K562 (cell line): Measurements from ENCODE around the gene SFXN5. TPM values are rescaled to one million over a fixed set of nuclear protein-coding genes. Genes with fewer than 3 reads are reported as not detected.
A peak's percentile ranks its signal among the peaks of the same experiment; 100 is the strongest.

ENCODE experiments used
- ATAC-seq: fragments of 200-7000 bp; cut with Tn5 transposase; 3 replicates; pipeline ENCODE4 v1.9.1; 2020; ENCODE audit warnings: moderate library complexity
- BruUV-seq: library from RNA; stranded (reverse); fragments of 400-500 nt; replicated peaks from 2 replicates; lab custom pipeline; 2021; lab: Mats Ljungman, UMichigan
- CTCF ChIA-PET: fragments of 300-600 bp; formaldehyde crosslinking; extraction: SDS; loops from one replicate; lab custom pipeline; 2021; ENCODE audit warnings: low intra/inter-chr PET ratio; lab: Yijun Ruan, JAX
- POLR2A ChIA-PET: fragments of 300-600, 350-650 bp; sonication (Branson Sonifier 250); formaldehyde crosslinking; extraction: SDS; loops from one replicate; lab custom pipeline; 2021; ENCODE audit warnings: antibody characterized with exemption, inconsistent platforms; lab: Yijun Ruan, JAX
- DNase-seq, 4 experiments: peaks; one replicate each; pipeline versions ENCODE4 v3.0.0 to v3.0.0-alpha.2; 2011 to 2018; ENCODE audit warnings: low spot score in 3 of 4, mixed read lengths in 3 of 4; ENCODE audit errors: extremely low read depth in 1 of 4
- FAIRE-seq: peaks from 2 replicates; lab custom pipeline; 2011; peaks lifted over from hg19 to GRCh38; lab: Jason Lieb, UNC
- H2AFZ ChIP-seq: 2 replicates; pipeline ENCODE4 v1.6.0; 2011; ENCODE audit warnings: low read depth, low read length, control low read depth, inconsistent platforms
- H3K27ac ChIP-seq: fragments of 200-600 bp; 3 replicates; pipeline ENCODE4 v1.8.0; 2011; ENCODE audit warnings: low read depth, mild to moderate bottlenecking, control low read depth, inconsistent platforms, low read length, moderate library complexity, mixed read lengths; ENCODE audit errors: extremely low read depth
- H3K27me3 ChIP-seq, 2 experiments: fragments of 300-600 bp in 1 of 2; 2 replicates in 1 of 2; 3 replicates in 1 of 2; pipeline versions ENCODE4 v1.6.0 to v1.8.0; 2011; ENCODE audit warnings: inconsistent platforms in 2 of 2, low read length in 2 of 2, mild to moderate bottlenecking in 1 of 2, mixed read lengths in 1 of 2, moderate library complexity in 1 of 2; ENCODE audit not compliant: control insufficient read depth in 2 of 2, insufficient read depth in 2 of 2
- H3K36me3 ChIP-seq: fragments of 300-600 bp; 3 replicates; pipeline ENCODE4 v1.8.0; 2011; ENCODE audit warnings: mild to moderate bottlenecking, low read length, inconsistent platforms; ENCODE audit not compliant: control insufficient read depth, insufficient read depth
- H3K4me1 ChIP-seq, 2 experiments: fragments of 200-600 bp in 1 of 2; replicated peaks in 1 of 2; 2 replicates in 1 of 2; 3 replicates in 1 of 2; pipeline versions ENCODE4 v1.5.1 to v1.8.0; 2011; ENCODE audit warnings: inconsistent platforms in 2 of 2, low read length in 2 of 2, mild to moderate bottlenecking in 1 of 2, mixed read lengths in 1 of 2, moderate library complexity in 1 of 2; ENCODE audit not compliant: control insufficient read depth in 2 of 2, insufficient read depth in 2 of 2
- H3K4me2 ChIP-seq: 2 replicates; pipeline ENCODE4 v1.6.1; 2011; ENCODE audit warnings: low read length, control low read depth, inconsistent platforms, mixed read lengths; ENCODE audit not compliant: insufficient read depth
- H3K4me3 ChIP-seq: fragments of 200-600 bp; sonication (generic), shearing (Covaris generic); 2 replicates; pipeline ENCODE4 v1.5.1; 2016; ENCODE audit warnings: control low read depth, inconsistent platforms
- H3K79me2 ChIP-seq: fragments of 200-600 bp; 3 replicates; pipeline ENCODE4 v1.8.0; 2011; ENCODE audit warnings: low read length, inconsistent platforms; ENCODE audit not compliant: control insufficient read depth, insufficient read depth
- H3K9ac ChIP-seq, 2 experiments: 2 replicates each; pipeline versions ENCODE4 v1.6.0 to v1.6.1; 2011; ENCODE audit warnings: low read depth in 2 of 2, low read length in 2 of 2, control low read depth in 1 of 2, inconsistent platforms in 1 of 2, mild to moderate bottlenecking in 1 of 2, mixed read lengths in 1 of 2; ENCODE audit not compliant: insufficient read depth in 1 of 2
- H3K9me1 ChIP-seq: one replicate; pipeline ENCODE4 v1.6.0; 2011; ENCODE audit warnings: inconsistent platforms, mild to moderate bottlenecking, low read length, moderate library complexity; ENCODE audit not compliant: control insufficient read depth, insufficient read depth
- H3K9me3 ChIP-seq: replicated peaks from 2 replicates; pipeline ENCODE4 v1.5.1; 2011; ENCODE audit warnings: low read depth, low read length, inconsistent platforms; ENCODE audit not compliant: control insufficient read depth, insufficient read depth
- H4K20me1 ChIP-seq: replicated peaks from 2 replicates; pipeline ENCODE4 v1.6.1; 2011; ENCODE audit warnings: low read length, inconsistent platforms, mixed read lengths; ENCODE audit not compliant: control insufficient read depth, insufficient read depth
- CBFB ChIP-seq: sonication (generic); formaldehyde crosslinking; IDR thresholded peaks from 2 replicates; pipeline ENCODE4 v1.4.0; 2020; ENCODE audit warnings: mild to moderate bottlenecking, missing genetic modification reagents
- HNRNPK ChIP-seq: fragments of 200-400 bp; formaldehyde crosslinking; IDR thresholded peaks from one replicate; pipeline ENCODE4 v1.6.1; 2018; ENCODE audit warnings: mild to moderate bottlenecking, low read depth, low read length; ENCODE audit not compliant: poor library complexity, severe bottlenecking
- LEF1 ChIP-seq: fragments of 450-650 bp; IDR thresholded peaks from 2 replicates; pipeline ENCODE4 v1.6.1; 2016; ENCODE audit warnings: mild to moderate bottlenecking
- SRSF3 ChIP-seq: fragments of 200-400 bp; formaldehyde crosslinking; IDR thresholded peaks from 2 replicates; pipeline ENCODE4 v1.6.1; 2016; ENCODE audit warnings: mild to moderate bottlenecking, low read length, moderate library complexity; ENCODE audit not compliant: insufficient read depth
- ZNF77 ChIP-seq: fragments of 250-450 bp; sonication (Bioruptor Pico); IDR thresholded peaks from 2 replicates; pipeline ENCODE4 v1.5.0; 2020
- WGBS: fragments of 100-300 bp; shearing (Covaris generic); methylation state at CpG from one replicate; pipeline ENCODE4 v1.1.6; 2016; ENCODE audit warnings: low coverage, mixed read lengths; ENCODE audit not compliant: insufficient coverage; ENCODE audit errors: missing lambda C conversion rate; 5-methylcytosine and 5-hydroxymethylcytosine counted together
- in situ Hi-C: fragments of 300-500 bp; cut with MboI; formaldehyde crosslinking; loops from 4 replicates; pipeline ENCODE4 v1.15.0; 2018; ENCODE audit warnings: inconsistent platforms, mixed read lengths
- intact Hi-C: fragments of 100-400 bp; cut with micrococcal nuclease; formaldehyde crosslinking; loops from 2 replicates; pipeline ENCODE4 v1.14.2; 2022
- polyA plus RNA-seq, 8 experiments: library from polyadenylated mRNA; depleted of rRNA in 4 of 8; stranded (reverse) in 5 of 8; unstranded in 3 of 8; fragments of >200 nt; fragmentation: Nextera tagmentation in 2 of 8; fragmentation: Illumina TruSeq in 1 of 8; extraction: Ambion mirVana in 2 of 8; extraction: Trizol in 1 of 8; gene quantifications; 2 replicates each; pipeline versions ENCODE4 v1.2.1 to v1.2.3, GENCODE V29; 2011 to 2014; ENCODE audit warnings: inconsistent platforms in 1 of 8, missing spikeins in 1 of 8
- total RNA-seq, 7 experiments: library from RNA; depleted of rRNA in 6 of 7; stranded (reverse); fragments of >200 nt in 6 of 7; fragmentation: Illumina TruSeq in 2 of 7; extraction: Trizol in 2 of 7; gene quantifications; 2 replicates each; pipeline versions ENCODE4 v1.2.1 to v1.2.3, GENCODE V29; 2011 to 2021; ENCODE audit warnings: low replicate concordance in 1 of 7
- TF ChIP-seq, protein P1 (sequence below): fragments of 450-650 bp; IDR thresholded peaks from 2 replicates; pipeline ENCODE4 v1.6.1; 2018; ENCODE audit not compliant: partially characterized antibody

Gene SFXN5
- total and polyA plus RNA-seq, 9 of the 15 experiments (the other 6 are each of a cell fraction or from before 2014, with no cell fraction given): 8.3 to 22.6 (median 16.0) TPM

- no peak for FAIRE-seq
- Histone ChIP-seq H3K9ac (peak overlapping the region in 1 of 2 experiments; percentile 52; a peak in 1 of 4 replicates), H3K4me1 (peaks cover 0 to 10% of the 10 kb centered on the region in 2 experiments; a peak in 1 of 5 replicates), H3K4me3 (no peak overlapping the region), H3K9me3 (no peaks in the 10 kb centered on the region), H3K27ac (no peak overlapping the region), H3K9me1 (no peaks in the 10 kb centered on the region), H3K4me2 (no peak overlapping the region), H3K27me3 (no peaks in the 10 kb centered on the region), H3K79me2 (no peaks in the 10 kb centered on the region), H3K36me3 (no peaks in the 10 kb centered on the region), H2AFZ (no peak overlapping the region), H4K20me1 (no peaks in the 10 kb centered on the region)
- intact Hi-C loops (no loop called here), in situ Hi-C loops (no loop called here)
- no peak for ATAC-seq
- BruUV-seq: no TSS peak
- DNase-seq: no peak
- ChIA-PET CTCF (no interaction called here), POLR2A (interaction anchor here (0.5 to 1.1 kb wide), 2 partner anchors 11 to 54 kb away, joined by 3 read pairs; no protein-coding TSS in a partner anchor)
- WGBS: 80% methylated on average over 8 of the region's 8 CpGs
- TF ChIP-seq SRSF3: no peak
- TF ChIP-seq ZNF77 (CRISPR knock-in tag): no peak
Measured at GRCh38 chr2:72961853-72962468, 109.6 kb downstream of the SFXN5 start.

GRCh38 chr2:72961036-72961720 lies 110.3 kb downstream of the SFXN5 start:
- no peak for FAIRE-seq
- no peak overlapping the region for H3K4me2 ChIP-seq
- no peak for DNase-seq
- WGBS: 77% methylated on average over 23 of the region's 27 CpGs
- no peak overlapping the region for H2AFZ ChIP-seq
- no peak overlapping the region for H3K27ac ChIP-seq
- CTCF ChIA-PET: no interaction called here
- H4K20me1 ChIP-seq: no peaks in the 10 kb centered on the region
- no peak for ATAC-seq
- H3K4me3 ChIP-seq: no peak overlapping the region
- BruUV-seq: no TSS peak
- H3K27me3 ChIP-seq: no peaks in the 10 kb centered on the region
- H3K9ac ChIP-seq: no peak overlapping the region
- no peaks in the 10 kb centered on the region for H3K79me2 ChIP-seq
- peaks cover 0 to 10% of the 10 kb centered on the region in 2 experiments; a peak in 1 of 5 replicates for H3K4me1 ChIP-seq
- in situ Hi-C loops (no loop called here), intact Hi-C loops (no loop called here)
- no peaks in the 10 kb centered on the region for H3K9me1 ChIP-seq
- no peaks in the 10 kb centered on the region for H3K36me3 ChIP-seq
- POLR2A ChIA-PET: interaction anchor here (0.5 to 1.1 kb wide), 2 partner anchors 11 to 55 kb away, joined by 3 read pairs; no protein-coding TSS in a partner anchor
- TF ChIP-seq ZNF77 (CRISPR knock-in tag) (no peak), HNRNPK (no peak), CBFB (CRISPR knock-in tag) (no peak), LEF1 (no peak)
- TF ChIP-seq, protein P1, sequence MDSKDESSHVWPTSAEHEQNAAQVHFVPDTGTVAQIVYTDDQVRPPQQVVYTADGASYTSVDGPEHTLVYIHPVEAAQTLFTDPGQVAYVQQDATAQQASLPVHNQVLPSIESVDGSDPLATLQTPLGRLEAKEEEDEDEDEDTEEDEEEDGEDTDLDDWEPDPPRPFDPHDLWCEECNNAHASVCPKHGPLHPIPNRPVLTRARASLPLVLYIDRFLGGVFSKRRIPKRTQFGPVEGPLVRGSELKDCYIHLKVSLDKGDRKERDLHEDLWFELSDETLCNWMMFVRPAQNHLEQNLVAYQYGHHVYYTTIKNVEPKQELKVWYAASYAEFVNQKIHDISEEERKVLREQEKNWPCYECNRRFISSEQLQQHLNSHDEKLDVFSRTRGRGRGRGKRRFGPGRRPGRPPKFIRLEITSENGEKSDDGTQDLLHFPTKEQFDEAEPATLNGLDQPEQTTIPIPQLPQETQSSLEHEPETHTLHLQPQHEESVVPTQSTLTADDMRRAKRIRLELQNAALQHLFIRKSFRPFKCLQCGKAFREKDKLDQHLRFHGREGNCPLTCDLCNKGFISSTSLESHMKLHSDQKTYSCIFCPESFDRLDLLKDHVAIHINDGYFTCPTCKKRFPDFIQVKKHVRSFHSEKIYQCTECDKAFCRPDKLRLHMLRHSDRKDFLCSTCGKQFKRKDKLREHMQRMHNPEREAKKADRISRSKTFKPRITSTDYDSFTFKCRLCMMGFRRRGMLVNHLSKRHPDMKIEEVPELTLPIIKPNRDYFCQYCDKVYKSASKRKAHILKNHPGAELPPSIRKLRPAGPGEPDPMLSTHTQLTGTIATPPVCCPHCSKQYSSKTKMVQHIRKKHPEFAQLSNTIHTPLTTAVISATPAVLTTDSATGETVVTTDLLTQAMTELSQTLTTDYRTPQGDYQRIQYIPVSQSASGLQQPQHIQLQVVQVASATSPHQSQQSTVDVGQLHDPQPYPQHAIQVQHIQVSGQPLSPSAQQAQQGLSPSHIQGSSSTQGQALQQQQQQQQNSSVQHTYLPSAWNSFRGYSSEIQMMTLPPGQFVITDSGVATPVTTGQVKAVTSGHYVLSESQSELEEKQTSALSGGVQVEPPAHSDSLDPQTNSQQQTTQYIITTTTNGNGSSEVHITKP: no peak
- H3K9me3 ChIP-seq: no peaks in the 10 kb centered on the region
